Body of pancreas (tissue), 4 donors: ENCODE measurements around the gene BOC. TPM values are rescaled to one million over a fixed set of nuclear protein-coding genes. Genes with fewer than 3 reads are reported as not detected.

Experiments
- ATAC-seq: fragments of 150-250 bp; one replicate; pipeline ENCODE4 v1.9.1; 2016
- DNase-seq, 4 donors: peaks; one replicate each; pipeline ENCODE4 v3.0.0-alpha.2; 2019
- H3K27ac ChIP-seq, 4 donors: fragments of 200-600 bp; sonication (generic); 1 replicate in 3 of 4; 2 replicates in 1 of 4; pipeline versions ENCODE4 v1.5.1 to v1.6.1; 2016 to 2019; ENCODE audit warnings: mild to moderate bottlenecking in 1 of 4, mixed read lengths in 1 of 4, moderate library complexity in 1 of 4
- H3K27me3 ChIP-seq, 2 donors: fragments of 200-600 bp; sonication (generic); one replicate each; pipeline ENCODE4 v1.6.0; 2016; ENCODE audit warnings: mild to moderate bottlenecking in 1 of 2
- H3K36me3 ChIP-seq, 2 donors: fragments of 200-600 bp; sonication (generic); replicated peaks in 1 of 2; 2 replicates each; pipeline ENCODE4 v1.5.1; 2016; ENCODE audit warnings: low read depth in 2 of 2; ENCODE audit not compliant: insufficient read depth in 1 of 2
- H3K4me1 ChIP-seq: fragments of 200-600 bp; sonication (generic); one replicate; pipeline ENCODE4 v1.6.0; 2016
- H3K4me3 ChIP-seq, 2 donors: fragments of 200-600 bp; sonication (generic); 1 replicate in 1 of 2; 2 replicates in 1 of 2; pipeline ENCODE4 v1.5.1; 2016 to 2019
- H3K9me3 ChIP-seq, 3 donors: fragments of 200-600 bp; sonication (generic); 1 replicate in 2 of 3; 2 replicates in 1 of 3; pipeline ENCODE4 v1.5.1; 2016
- POLR2A ChIP-seq, 3 donors: fragments of 450-650 bp; IDR thresholded peaks; one replicate each; pipeline ENCODE4 v1.6.1; 2016; ENCODE audit warnings: antibody characterized with exemption in 3 of 3, mild to moderate bottlenecking in 2 of 3
- WGBS, 2 donors: methylation state at CpG; one replicate each; pipeline ENCODE4 v1.1.5; 2017; 5-methylcytosine and 5-hydroxymethylcytosine counted together
- intact Hi-C: fragments of 100-400 bp; cut with DNase I; formaldehyde crosslinking; loops from one replicate; pipeline ENCODE4 v1.15.1; 2023
- total RNA-seq, 2 donors: library from RNA; depleted of rRNA; stranded (reverse); fragments of >200 nt; gene quantifications; one replicate each; pipeline ENCODE4 v1.1.0, GENCODE V29; 2016
- TF ChIP-seq, protein P1 (sequence below), 7 experiments: fragments of 450-650 bp in 4 of 7; fragments of 200-600 bp in 3 of 7; sonication (generic) in 3 of 7; IDR thresholded peaks; one replicate each; pipeline ENCODE4 v1.5.1; 2016 to 2019; ENCODE audit warnings: antibody characterized with exemption in 7 of 7

Gene BOC
- total RNA-seq, 2 donors from 2014 or later: 22.7 to 29.6 TPM

DNA sequence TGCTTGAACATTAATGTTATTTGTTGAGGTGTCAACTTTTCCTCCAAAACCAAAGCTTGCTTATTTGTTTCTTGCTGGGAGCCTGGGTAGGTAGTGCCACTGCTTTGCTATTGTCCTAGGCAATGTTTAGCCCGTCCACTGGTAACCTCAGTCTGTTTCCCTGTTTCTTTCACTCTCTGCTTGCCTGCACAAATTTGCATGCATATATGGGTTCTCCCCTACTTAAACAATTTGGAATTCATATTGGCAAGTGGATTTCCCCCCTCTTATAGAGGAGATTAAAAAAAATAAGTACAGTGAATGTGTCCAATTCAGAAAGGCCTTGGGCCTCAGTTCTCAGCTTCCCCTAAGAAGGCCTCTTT lies 45.0 kb upstream of the BOC start:
- TF ChIP-seq, protein P1, sequence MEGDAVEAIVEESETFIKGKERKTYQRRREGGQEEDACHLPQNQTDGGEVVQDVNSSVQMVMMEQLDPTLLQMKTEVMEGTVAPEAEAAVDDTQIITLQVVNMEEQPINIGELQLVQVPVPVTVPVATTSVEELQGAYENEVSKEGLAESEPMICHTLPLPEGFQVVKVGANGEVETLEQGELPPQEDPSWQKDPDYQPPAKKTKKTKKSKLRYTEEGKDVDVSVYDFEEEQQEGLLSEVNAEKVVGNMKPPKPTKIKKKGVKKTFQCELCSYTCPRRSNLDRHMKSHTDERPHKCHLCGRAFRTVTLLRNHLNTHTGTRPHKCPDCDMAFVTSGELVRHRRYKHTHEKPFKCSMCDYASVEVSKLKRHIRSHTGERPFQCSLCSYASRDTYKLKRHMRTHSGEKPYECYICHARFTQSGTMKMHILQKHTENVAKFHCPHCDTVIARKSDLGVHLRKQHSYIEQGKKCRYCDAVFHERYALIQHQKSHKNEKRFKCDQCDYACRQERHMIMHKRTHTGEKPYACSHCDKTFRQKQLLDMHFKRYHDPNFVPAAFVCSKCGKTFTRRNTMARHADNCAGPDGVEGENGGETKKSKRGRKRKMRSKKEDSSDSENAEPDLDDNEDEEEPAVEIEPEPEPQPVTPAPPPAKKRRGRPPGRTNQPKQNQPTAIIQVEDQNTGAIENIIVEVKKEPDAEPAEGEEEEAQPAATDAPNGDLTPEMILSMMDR (IDR thresholded peaks at IDR 0.05): no peak
- TF ChIP-seq POLR2A (IDR thresholded peaks at IDR 0.05): no peak
- ATAC-seq: no peak
- DNase-seq: no peak
- 80 to 85% methylated on average over 1 of the region's 1 CpG for WGBS, 2 donors
- Histone ChIP-seq H3K9me3 (no peaks in the 10 kb centered on the region), H3K27ac (no peak overlapping the region), H3K27me3 (no peaks in the 10 kb centered on the region), H3K36me3 (no peaks in the 10 kb centered on the region), H3K4me3 (no peak overlapping the region), H3K4me1 (peaks cover 4% of the 10 kb centered on the region)
- intact Hi-C loops: no loop called here

DNA sequence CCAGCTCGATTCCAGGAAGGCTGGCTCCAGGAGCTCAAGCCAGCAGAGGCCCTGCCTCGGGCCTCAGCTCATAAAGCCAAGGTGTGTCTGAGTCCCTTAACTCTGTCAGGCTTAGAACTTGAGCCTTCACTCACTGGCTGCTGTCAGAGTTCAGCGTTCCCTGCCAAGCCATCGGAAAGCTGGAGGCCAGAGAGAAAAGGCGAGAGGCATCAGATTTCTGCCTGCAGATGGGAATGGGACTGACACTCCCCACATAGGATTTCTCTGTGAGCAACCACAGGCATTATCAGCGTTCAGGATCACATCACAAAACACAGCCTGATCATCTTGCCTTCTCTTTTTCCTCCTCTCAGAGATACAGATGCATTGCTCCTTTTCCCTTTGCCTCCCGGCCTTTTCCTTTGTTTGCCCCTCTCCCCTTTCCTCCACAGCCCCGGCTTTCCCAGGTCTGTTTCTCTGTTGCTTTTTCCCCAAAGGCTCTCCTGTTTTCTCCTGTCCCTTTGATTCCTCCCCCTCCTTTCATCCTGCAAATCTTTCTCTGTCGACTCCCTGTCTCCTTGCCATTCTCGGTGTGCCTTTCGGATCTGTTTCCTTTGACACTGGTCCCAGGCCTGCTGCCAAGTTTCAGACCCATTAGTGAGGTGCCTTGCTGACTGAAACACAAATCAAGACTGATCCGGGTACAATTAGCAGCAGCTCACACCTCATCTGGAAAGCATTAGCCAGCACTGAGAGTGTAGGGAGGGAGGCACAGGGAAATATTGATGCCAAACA lies 44.5 kb upstream of the BOC start:
- peak overlapping the region in 1 of 4 donors; percentile 19 for H3K27ac ChIP-seq
- TF ChIP-seq, protein P1 (IDR thresholded peaks at IDR 0.05): no peak
- TF ChIP-seq POLR2A (IDR thresholded peaks at IDR 0.05): no peak
- WGBS, 2 donors: 39 to 44% methylated on average over 12 of the region's 12 CpGs
- peak; percentile 38 for ATAC-seq
- no peaks in the 10 kb centered on the region for H3K27me3 ChIP-seq
- no peaks in the 10 kb centered on the region for H3K9me3 ChIP-seq
- H3K4me1 ChIP-seq: peaks cover 4% of the 10 kb centered on the region
- H3K36me3 ChIP-seq: no peaks in the 10 kb centered on the region
- no peak overlapping the region for H3K4me3 ChIP-seq
- peak in 3 of 4 donors; percentile 56 to 59 (median 58) for DNase-seq
- intact Hi-C loops: no loop called here

DNA sequence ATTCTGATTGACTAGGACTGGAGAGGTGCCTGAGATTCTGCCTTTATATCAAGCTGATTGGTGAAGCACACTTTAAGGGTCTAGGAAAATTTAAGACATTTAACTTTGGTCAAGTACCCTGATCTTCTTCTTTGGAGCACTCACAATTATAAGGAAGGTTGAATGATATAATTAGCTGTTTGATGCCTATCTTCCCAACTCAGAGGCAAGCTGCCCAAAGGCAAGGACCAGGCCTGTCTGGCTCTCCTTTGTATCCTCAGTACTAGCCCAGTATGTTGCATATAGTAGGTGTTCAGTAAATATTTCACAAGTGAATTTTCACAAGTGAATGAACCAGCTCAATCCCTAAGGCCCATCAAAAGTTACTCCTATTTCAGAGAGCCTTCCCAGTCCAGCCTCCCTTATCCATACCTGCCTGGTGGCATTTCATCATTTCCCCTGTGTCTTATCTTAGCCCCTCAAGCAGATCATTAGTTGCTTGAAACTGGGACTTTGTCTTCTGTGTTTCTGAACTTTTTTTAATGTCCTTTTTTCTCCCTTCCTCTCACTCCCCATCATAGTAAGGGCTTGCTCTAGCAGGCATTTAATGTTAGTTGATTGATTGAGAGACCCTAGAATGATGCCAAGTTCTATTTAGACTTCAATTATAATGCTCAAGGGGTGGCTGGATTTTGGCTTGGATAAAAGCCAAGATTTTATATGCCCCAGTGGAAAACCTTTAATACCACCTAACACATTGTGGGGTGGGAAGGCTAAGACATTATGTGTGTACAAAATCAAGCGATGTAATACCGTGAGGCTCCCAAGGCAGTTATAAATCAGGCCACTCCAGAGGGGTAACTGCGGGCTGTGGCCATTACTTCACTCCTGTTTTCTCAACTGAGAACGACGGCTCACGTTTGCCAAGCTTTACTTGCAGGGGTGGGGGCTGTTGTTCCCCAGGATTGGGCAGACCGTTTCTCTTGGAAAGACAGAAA lies 43.2 kb upstream of the BOC start:
- Histone ChIP-seq H3K9me3 (no peaks in the 10 kb centered on the region), H3K4me3 (no peak overlapping the region), H3K4me1 (peaks cover 4% of the 10 kb centered on the region), H3K27me3 (no peaks in the 10 kb centered on the region), H3K36me3 (no peaks in the 10 kb centered on the region), H3K27ac (no peak overlapping the region)
- ATAC-seq (no peak), DNase-seq (no peak)
- 85 to 89% methylated on average over 7 of the region's 7 CpGs for WGBS, 2 donors
- TF ChIP-seq, protein P1 (IDR thresholded peaks at IDR 0.05): no peak
- TF ChIP-seq POLR2A (IDR thresholded peaks at IDR 0.05): no peak
- intact Hi-C loops: no loop called here

DNA sequence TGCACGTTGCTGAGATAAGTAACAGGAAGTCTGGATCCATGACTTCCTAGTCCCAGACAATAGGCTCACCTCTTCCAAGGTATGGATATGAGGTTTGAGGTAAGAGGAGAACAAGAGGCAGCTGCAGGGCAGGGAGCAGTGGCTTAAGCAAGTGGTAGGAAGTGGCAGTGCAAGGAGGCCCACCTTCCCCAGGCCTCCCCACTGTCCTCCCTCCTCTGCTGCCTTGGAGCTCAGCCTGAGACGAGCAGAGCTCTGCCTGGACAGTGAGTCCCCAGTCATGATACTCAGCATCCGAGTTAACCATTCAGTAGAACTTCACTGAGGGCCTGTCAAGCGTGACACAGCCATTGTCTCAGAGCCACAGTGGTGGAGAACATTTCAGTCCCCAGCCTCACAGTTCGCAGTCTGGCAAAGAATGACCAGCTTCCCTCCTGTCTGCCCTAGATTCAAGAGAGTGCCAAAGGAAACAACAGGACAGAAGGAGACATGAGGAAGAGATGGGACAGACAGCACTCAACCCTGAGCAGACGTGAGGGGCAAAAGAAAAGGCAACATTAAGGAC lies 41.4 kb upstream of the BOC start:
- WGBS, 2 donors: 73 to 74% methylated on average over 6 of the region's 6 CpGs
- Histone ChIP-seq H3K27ac (no peak overlapping the region), H3K27me3 (no peaks in the 10 kb centered on the region), H3K36me3 (no peaks in the 10 kb centered on the region), H3K4me3 (no peak overlapping the region), H3K9me3 (no peaks in the 10 kb centered on the region), H3K4me1 (peaks cover 4% of the 10 kb centered on the region)
- ATAC-seq (no peak), DNase-seq (no peak)
- intact Hi-C loops: no loop called here
- TF ChIP-seq POLR2A (IDR thresholded peaks at IDR 0.05): no peak
- TF ChIP-seq, protein P1 (IDR thresholded peaks at IDR 0.05): no peak
